ACC112 (cell line): ENCODE data around the gene OMA1.
"Not testable (repeated sequence)": the region's sequence is repeated elsewhere in the genome, so short reads cannot be mapped to it uniquely, and the experiment has no call there.

Source experiments
- H2AFZ ChIP-seq: fragments of 200-600 bp; sonication (generic); one replicate; pipeline ENCODE4 v1.6.0; 2017; ENCODE audit warnings: antibody characterized with exemption, low read length; ENCODE audit not compliant: unreplicated experiment
- H3K27ac ChIP-seq: fragments of 200-600 bp; sonication (generic); 2 replicates; pipeline ENCODE4 v1.5.1; 2014; ENCODE audit warnings: low read depth, mild to moderate bottlenecking, antibody characterized with exemption, low read length, moderate library complexity
- H3K27me3 ChIP-seq: fragments of 200-600 bp; sonication (generic); 2 replicates; pipeline ENCODE4 v1.6.1; 2014; ENCODE audit warnings: mild to moderate bottlenecking, antibody characterized with exemption, low read length, moderate library complexity, mixed read lengths; ENCODE audit not compliant: insufficient read depth
- H3K36me3 ChIP-seq: fragments of 200-600 bp; sonication (generic); 2 replicates; pipeline ENCODE4 v1.6.1; 2016; ENCODE audit warnings: mild to moderate bottlenecking, antibody characterized with exemption, low read length, moderate library complexity, mixed read lengths; ENCODE audit not compliant: insufficient read depth
- H3K4me1 ChIP-seq: fragments of 200-600 bp; sonication (generic); one replicate; pipeline ENCODE4 v1.6.1; 2016; ENCODE audit warnings: low read length, mixed read lengths; ENCODE audit not compliant: insufficient read depth, unreplicated experiment, control insufficient read depth
- H3K4me3 ChIP-seq: fragments of 200-600 bp; sonication (generic); 2 replicates; pipeline ENCODE4 v1.5.1; 2014; ENCODE audit warnings: mild to moderate bottlenecking, low read depth, low read length
- H3K79me2 ChIP-seq: fragments of 200-600 bp; sonication (generic); one replicate; pipeline ENCODE4 v1.6.0; 2016; ENCODE audit warnings: low read length; ENCODE audit not compliant: control insufficient read depth, unreplicated experiment, insufficient read depth

OMA1 gene

DNA sequence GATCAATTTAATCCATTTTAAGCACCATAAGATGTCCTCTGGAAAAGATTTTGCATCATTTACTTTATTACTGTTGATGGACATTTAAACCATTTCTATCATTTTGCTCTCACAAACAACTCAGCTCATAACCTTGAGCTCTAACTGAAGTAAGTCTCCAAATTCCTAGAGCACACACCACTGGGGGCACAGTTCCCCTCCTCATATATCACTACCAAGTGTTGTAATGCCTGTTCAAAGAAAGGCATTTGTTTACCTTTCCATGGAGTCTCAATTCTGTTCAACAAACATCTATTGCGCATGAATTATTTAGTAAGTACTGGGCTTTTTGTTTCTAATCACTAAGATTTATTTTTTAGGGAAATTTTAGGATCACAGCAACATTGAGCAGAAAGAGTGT lies 8.9 kb upstream of the OMA1 start:
- no peaks in the 10 kb centered on the region for H3K4me1 ChIP-seq
- no peaks in the 10 kb centered on the region for H3K79me2 ChIP-seq
- H3K27me3 ChIP-seq, result no peaks in the 10 kb centered on the region
- H3K4me3 ChIP-seq, result no peak overlapping the region
- no peak overlapping the region for H2AFZ ChIP-seq
- H3K36me3 ChIP-seq, result no peaks in the 10 kb centered on the region
- H3K27ac ChIP-seq, result no peak overlapping the region

DNA sequence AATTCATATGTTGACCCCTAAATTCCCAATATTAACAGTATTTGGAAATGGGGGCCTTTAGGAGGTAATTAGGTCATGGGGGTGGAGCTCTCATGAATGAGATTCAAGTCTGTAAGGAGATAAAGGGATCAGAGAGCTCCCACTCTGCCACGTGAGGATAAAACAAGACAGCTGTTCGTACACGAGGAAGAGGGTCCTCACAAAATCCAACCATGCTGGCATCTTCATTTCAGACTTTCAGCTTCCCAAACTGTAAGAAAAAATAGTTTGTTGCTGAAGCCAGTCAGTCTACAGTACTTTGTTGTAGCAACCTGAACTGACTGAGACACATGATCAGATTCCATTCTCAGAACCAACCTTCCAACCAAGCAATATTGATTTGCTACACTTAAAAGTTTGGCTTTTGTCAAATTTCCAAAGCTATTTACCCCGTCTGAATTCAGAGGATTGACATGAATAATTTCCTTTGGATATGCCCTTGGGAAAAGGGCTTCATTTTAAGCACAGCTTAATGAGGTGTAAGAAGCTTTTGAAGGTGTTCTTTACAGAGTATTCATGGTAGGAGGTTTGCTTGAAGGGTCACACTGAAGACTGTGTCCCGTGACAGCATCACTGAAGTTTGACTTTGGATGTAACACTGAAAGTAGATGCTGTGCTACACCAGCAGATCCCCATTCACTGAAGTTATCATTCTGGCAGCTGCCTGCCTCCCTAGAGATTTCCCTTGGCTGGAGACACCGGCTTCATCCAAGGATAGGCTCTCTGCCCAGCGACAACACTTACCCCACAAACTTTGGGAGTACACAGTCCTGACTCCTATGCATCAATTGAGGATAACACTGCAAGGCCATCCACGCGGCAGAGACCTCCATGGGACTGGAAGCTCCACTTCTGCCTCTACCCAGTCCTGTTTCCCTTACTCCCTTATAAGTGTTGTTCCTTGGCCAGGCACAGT lies 4.9 kb upstream of the OMA1 start:
- no peaks in the 10 kb centered on the region for H3K36me3 ChIP-seq
- no peaks in the 10 kb centered on the region for H3K4me1 ChIP-seq
- no peaks in the 10 kb centered on the region for H3K79me2 ChIP-seq
- no peak overlapping the region for H3K27ac ChIP-seq
- no peak overlapping the region for H2AFZ ChIP-seq
- H3K27me3 ChIP-seq, result no peaks in the 10 kb centered on the region
- no peak overlapping the region for H3K4me3 ChIP-seq

DNA sequence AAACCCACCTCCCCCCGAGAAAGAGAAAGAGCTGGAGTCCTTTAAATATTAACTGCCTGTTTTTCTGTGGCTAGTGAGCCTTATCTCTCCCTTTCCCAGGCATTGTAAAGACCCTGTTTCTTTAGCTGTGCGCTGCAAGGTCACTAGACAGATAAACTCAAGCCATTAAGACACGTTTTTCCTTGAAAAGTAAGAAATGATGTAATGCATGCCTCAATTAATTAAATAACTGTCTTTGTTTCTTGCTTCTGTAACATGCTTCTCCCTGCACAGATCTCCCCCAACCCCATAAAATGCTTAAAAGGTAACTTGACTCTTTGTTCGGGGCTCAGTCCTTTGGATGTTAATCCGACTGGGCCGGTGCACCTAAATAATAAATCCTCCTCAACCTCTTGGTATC lies 2.8 kb upstream of the OMA1 start:
- not testable (repeated sequence) for H3K36me3 ChIP-seq, H3K79me2 ChIP-seq, H3K27ac ChIP-seq, H3K27me3 ChIP-seq, H3K4me1 ChIP-seq, H2AFZ ChIP-seq, H3K4me3 ChIP-seq

DNA sequence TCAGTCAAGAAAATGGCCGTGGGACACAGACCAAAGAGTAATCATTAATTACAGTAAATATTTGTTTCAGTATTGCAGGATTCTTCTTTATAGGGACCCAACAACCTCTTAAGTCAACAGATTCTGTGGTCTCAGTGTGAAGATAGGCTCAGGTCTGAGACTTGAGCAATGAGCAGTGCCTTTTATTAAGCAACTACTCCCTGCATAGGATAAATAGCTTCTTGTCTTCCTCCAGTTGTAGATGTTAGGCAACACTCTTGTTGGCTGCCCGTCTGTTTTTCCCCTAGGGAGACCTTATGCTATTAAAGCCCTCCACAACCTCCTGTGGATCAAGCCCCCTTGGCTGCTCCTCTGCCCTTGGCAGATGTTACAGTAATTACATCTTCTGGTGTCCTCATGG lies 1.8 kb upstream of the OMA1 start:
- no peak overlapping the region for H3K4me3 ChIP-seq
- H3K4me1 ChIP-seq, result peaks cover 10% of the 10 kb centered on the region
- H3K27ac ChIP-seq, result no peak overlapping the region
- no peaks in the 10 kb centered on the region for H3K27me3 ChIP-seq
- H3K36me3 ChIP-seq, result no peaks in the 10 kb centered on the region
- no peak overlapping the region for H2AFZ ChIP-seq
- H3K79me2 ChIP-seq, result peaks cover 2% of the 10 kb centered on the region

DNA sequence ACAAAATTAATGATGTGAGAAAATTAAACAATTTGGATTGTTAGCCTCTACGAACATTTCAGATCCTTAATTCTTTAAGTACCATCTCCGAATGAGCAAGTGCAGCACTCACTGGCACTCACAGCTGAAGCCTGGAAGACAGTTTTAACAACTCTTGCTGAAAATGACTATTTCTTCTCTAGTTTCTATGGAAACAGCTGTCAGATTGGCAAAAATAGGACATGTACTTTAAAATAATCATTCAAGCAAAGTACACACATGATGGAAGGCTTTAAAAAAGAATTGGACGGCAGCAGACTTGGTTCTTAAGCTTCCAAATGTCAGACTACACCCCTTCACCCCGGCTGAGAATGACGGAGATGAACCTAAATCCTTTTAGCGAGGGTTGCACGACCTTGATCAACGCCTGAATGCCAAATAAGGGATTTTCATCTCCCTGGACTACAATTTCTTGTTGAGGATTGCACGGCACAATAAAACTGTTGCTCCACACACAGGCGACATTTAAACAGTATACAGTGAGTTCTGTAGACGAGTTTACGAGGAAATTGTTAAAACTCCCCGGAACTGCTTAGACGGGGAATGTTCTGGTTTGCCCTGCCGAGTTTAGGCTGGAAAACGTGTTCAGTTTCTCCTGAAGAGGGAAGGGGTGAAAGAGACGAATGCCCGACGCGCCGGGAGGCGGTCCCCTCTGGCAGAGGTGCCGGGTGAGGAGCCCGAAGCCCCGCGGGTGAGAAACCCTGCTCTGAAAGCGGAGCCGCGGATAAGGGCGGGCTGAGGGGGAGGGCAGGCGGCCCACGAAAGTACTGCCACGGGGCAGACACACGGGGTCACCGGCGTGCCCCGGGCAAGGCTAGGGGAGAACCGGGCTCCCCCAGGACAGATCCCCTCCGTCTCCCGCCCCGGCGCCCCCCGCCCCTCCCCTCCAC lies 671 bp downstream of the OMA1 start:
- peaks cover 10% of the 10 kb centered on the region for H3K4me1 ChIP-seq
- H2AFZ ChIP-seq, result peak overlapping the region; percentile 97
- H3K27ac ChIP-seq, result peak overlapping the region; percentile 97
- H3K27me3 ChIP-seq, result no peaks in the 10 kb centered on the region
- peak overlapping the region; percentile 96 for H3K4me3 ChIP-seq
- peaks cover 2% of the 10 kb centered on the region for H3K79me2 ChIP-seq
- H3K36me3 ChIP-seq, result no peaks in the 10 kb centered on the region

DNA sequence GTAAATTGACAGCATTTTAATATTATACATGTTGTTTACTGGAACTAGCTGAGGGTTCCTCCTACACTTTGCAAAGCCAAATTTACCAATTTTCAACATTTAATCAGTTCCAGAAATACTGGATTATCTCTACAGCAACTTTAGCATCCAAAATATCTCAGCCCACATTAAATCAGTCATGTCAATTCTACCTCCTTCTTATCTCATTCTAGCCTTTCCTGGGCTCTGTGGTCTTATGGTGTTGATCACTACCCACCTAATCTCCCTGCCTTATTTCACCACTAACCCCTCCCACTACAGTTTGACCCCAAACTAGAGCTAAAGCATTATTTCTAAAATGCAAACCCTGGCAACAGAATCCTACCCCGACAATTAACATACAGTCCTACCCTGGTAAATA lies 3.3 kb downstream of the OMA1 start:
- H3K36me3 ChIP-seq, result no peaks in the 10 kb centered on the region
- no peak overlapping the region for H3K4me3 ChIP-seq
- H3K79me2 ChIP-seq, result peaks cover 2% of the 10 kb centered on the region
- H3K4me1 ChIP-seq, result peaks cover 10% of the 10 kb centered on the region
- H3K27ac ChIP-seq, result no peak overlapping the region
- H3K27me3 ChIP-seq, result no peaks in the 10 kb centered on the region
- H2AFZ ChIP-seq, result no peak overlapping the region

DNA sequence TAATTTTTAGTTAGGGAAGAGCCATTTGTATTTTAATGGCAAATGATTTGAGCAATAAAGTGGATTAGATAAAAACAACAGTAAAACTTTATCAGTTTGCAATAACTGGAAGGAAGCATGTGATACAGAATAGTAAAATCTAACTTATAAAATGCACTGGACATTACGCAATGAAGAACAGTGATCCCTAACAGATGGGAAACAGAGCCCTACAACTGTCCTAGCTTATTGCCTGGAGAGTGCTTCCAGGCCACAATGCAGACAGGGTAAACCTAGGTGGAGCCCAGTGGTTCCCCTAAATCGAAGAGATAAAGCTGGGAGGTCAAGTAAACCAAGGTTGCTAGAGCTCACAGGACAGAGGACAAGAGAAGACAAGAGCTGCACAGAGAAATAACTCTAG lies 7.0 kb downstream of the OMA1 start:
- Histone ChIP-seq H3K27ac (no peak overlapping the region), H3K36me3 (no peaks in the 10 kb centered on the region), H2AFZ (no peak overlapping the region), H3K27me3 (no peaks in the 10 kb centered on the region), H3K79me2 (peaks cover 2% of the 10 kb centered on the region), H3K4me1 (peaks cover 3% of the 10 kb centered on the region), H3K4me3 (no peak overlapping the region)

DNA sequence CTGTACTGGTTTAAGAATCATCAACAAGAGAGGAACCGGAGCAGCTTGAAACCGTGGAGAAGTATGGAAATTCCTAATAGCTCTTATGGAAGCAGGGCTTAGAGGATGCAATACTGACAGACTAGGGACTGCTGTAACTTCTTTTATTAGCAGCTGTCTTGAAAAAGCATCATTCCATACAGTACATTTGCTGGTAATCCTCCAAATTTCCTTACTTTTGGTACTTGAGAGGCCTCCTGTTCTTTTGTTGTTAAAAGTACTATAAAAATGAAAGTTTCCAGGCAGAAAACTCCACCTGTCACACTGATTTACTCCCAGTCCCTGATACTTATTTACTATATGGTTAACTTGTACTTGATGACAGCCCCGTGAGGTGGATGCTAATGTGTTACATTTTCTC lies 7.7 kb downstream of the OMA1 start:
- peaks cover under 1% of the 10 kb centered on the region for H3K79me2 ChIP-seq
- no peaks in the 10 kb centered on the region for H3K27me3 ChIP-seq

DNA sequence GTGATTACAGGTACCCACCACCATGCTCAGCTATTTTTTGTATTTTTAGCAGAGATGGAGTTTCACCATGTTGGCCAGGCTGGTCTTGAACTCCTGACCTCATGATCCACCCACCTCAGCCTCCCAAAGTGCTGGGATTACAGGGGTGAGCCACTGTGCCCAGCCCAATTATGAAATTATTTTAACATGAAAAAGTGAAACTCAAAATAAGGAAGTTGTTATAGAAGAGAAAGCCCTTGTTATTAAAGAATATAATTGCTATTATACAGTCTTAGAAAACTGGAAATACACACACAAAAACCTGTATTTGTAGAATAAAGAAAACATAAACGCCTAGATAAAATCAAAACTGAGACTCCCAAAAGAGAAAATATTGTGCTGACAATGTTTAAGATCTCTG lies 14.7 kb downstream of the OMA1 start:
- H3K27me3 ChIP-seq, H3K27ac ChIP-seq, H3K36me3 ChIP-seq, H3K4me3 ChIP-seq, H3K79me2 ChIP-seq, H2AFZ ChIP-seq: not testable (repeated sequence)
- peaks cover 12% of the 10 kb centered on the region for H3K4me1 ChIP-seq

More for the DNA sequence above, 7.7 kb downstream of the OMA1 start:
- no peaks in the 10 kb centered on the region for H3K4me1 ChIP-seq
- H3K27ac ChIP-seq, result no peak overlapping the region
- H3K4me3 ChIP-seq, result no peak overlapping the region
- no peaks in the 10 kb centered on the region for H3K36me3 ChIP-seq
- H2AFZ ChIP-seq, result no peak overlapping the region

DNA sequence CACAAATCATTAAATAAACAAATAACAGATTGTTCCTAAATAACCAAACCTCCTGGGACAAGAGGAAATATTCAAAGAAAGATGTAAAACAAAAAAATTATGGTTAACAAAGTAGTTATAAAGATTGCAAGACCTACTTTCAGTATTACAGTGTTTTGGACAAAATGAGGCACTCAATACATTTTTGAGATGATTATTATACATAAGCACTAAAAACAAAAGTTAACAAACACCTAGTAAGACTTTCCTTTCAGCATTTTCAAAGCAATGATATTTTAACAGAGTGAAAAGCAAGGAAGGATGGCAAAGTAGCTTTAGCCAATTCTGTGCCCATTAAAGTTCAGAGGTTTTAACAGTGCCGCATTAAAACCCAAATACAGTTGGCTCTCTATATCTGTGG lies 17.2 kb downstream of the OMA1 start:
- H3K27ac ChIP-seq, result no peak overlapping the region
- H3K27me3 ChIP-seq, result no peaks in the 10 kb centered on the region
- no peak overlapping the region for H3K4me3 ChIP-seq
- H2AFZ ChIP-seq, result no peak overlapping the region
- H3K79me2 ChIP-seq, result no peaks in the 10 kb centered on the region
- H3K36me3 ChIP-seq, result no peaks in the 10 kb centered on the region
- peaks cover 12% of the 10 kb centered on the region for H3K4me1 ChIP-seq
